22Rv1 (cell line): ENCODE data around the gene KCNJ2.

Experiments used
- H3K27ac ChIP-seq: fragments of 450-650 bp; 2 replicates; pipeline ENCODE4 v1.5.1; 2017
- ZFX ChIP-seq: fragments of 450-650 bp; IDR thresholded peaks from 2 replicates; pipeline ENCODE4 v1.6.1; 2017; ENCODE audit warnings: antibody characterized with exemption, borderline replicate concordance
- TF ChIP-seq, protein P1 (sequence below): fragments of 450-650 bp; IDR thresholded peaks from 2 replicates; pipeline ENCODE4 v1.5.1; 2017; ENCODE audit warnings: mild to moderate bottlenecking

Gene KCNJ2

DNA sequence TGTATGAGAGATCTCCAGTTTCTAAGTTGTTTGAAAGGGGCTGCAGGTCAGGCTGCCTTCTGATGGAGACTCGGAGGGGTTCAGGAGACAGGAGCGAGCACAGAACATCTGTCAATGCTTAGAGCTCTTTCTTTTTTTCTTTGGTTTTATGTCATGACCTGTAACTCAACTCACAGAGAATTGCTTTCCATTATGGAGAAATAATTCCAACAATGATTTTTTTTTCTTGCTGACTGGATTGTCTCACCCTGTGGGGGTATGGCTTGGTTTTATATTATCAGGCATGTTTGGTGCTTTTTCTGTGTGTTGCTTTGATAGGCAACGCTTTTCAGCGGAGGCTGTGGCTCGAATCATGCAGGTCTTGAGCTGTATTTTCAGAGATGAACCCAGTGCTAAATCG lies 10.7 kb upstream of the KCNJ2 start:
- H3K27ac ChIP-seq: no peak overlapping the region
- no peak for TF ChIP-seq ZFX
- TF ChIP-seq, protein P1, sequence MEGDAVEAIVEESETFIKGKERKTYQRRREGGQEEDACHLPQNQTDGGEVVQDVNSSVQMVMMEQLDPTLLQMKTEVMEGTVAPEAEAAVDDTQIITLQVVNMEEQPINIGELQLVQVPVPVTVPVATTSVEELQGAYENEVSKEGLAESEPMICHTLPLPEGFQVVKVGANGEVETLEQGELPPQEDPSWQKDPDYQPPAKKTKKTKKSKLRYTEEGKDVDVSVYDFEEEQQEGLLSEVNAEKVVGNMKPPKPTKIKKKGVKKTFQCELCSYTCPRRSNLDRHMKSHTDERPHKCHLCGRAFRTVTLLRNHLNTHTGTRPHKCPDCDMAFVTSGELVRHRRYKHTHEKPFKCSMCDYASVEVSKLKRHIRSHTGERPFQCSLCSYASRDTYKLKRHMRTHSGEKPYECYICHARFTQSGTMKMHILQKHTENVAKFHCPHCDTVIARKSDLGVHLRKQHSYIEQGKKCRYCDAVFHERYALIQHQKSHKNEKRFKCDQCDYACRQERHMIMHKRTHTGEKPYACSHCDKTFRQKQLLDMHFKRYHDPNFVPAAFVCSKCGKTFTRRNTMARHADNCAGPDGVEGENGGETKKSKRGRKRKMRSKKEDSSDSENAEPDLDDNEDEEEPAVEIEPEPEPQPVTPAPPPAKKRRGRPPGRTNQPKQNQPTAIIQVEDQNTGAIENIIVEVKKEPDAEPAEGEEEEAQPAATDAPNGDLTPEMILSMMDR: no peak

DNA sequence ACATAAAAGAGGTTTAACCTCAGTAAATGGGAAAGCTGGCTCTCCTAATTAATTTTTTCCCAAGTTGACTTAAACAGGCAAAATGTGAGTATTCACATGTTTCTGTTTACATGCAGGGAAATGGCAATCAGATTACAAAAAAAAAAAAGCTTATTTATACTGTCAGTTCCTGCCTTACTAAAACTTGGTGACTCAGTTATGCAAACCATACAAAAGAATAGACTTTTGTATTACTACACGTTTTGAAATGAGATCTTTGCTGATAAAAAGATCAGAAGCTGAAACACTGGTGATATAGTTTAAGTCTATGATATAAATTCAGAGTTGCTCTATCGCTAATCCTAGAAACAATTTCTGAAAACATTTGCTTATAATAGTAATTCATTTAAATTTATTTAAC lies 9.4 kb upstream of the KCNJ2 start:
- H3K27ac ChIP-seq: no peak overlapping the region
- TF ChIP-seq, protein P1: no peak

DNA sequence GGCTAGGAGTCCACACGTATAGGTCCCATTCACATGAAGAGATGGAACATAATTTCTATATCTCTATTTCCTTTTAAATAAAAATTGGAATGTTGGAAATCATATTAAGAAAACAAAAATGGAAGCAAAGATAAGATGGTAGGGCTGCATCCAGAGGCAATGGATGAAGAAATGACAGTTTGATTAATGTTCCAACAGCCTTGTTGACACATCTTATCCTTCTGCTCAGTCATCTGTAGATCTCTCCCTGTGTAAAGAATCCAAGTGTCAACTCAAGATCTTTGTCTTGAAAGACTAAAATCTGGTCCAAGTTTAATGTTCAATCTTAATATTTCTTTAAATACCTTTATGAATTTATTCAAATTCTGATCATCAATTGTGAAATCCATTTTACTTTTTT lies 7.8 kb upstream of the KCNJ2 start:
- no peak overlapping the region for H3K27ac ChIP-seq
- TF ChIP-seq, protein P1: no peak
- TF ChIP-seq ZFX: no peak

DNA sequence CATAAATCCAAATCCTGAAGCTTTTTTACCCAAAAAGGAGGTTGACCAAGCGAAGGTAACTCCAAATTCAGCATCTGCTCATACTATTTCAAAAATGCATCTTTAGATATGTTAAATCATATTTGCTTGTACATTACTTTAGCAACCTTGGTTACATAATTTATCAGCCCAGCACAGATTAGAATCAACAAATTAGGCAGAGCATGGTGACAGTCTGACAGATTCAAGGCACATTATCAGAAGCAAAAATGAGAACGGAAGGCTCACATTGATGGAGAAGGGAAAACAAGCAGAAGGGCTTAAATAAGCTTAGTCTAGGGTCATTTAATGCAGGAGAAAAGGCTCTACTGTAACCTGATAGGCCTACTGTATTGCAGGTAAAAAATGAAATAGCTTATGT lies 3.9 kb upstream of the KCNJ2 start:
- no peak for TF ChIP-seq ZFX
- TF ChIP-seq, protein P1: no peak
- H3K27ac ChIP-seq: no peak overlapping the region

DNA sequence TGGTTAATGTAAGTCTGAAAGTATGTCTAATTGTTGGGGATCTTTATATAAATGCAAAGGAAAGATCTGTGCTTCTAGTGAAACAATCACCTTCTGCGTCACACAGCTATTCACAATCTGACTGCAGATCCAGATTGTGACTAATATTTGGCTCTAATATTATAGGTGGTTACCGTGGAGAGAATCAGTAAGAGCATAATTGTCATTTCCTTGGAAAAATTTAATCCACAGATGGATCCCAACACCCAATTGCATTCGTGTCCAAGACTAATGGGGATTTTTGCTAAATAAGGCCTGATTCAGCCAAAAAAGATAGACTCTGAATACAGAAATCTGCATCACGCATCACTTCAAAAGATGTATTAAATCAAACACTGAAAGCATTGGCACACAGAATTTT lies 2.7 kb upstream of the KCNJ2 start:
- no peak overlapping the region for H3K27ac ChIP-seq

DNA sequence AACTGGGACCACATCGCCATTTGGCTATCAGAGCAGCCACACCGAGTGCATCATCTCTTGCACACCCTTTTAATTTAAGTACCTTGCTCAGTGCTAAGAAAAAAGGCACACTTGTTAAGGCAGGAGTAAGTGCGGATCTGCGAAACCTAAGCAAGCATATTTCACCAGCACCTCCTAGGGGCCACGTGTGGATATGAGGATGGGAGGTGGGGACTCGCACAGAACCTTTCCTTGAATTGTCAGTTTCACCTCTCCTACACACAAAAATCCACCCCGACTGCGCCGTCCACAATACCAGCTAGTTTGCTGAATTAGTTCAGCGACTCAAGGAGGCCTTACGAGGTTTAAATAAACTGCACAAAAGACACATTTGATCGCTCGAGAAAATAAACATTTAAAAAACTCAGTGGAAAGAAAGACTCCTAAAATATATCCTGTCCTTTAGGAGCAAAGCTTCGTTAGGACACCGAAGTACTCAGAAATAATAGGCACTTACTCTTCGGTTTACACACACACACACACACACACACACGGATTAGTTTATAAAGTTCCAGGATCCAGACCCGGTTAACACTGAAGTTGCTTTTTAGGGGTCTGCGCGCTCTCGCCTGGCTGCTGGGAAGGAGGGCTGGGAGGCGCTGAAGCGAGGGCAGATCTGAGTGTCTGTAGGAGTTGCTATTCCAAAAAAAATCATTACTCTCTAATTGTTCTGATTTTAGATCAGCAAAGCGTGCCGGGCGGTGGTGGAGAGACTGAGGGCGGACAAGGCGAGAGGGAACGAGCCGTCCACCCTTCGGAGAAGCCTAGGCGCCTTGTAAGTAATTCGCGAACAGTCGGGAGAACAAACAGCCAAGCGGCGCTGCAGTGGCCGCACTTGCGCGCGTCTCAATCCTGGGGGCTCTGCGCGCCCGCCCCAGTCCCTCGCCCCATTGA lies 1.0 kb upstream of the KCNJ2 start:
- no peak for TF ChIP-seq ZFX
- TF ChIP-seq, protein P1: peak; percentile 85
- H3K27ac ChIP-seq: peak overlapping the region; percentile 56

More for the DNA sequence above, 2.7 kb upstream of the KCNJ2 start:
- no peak for TF ChIP-seq ZFX
- TF ChIP-seq, protein P1: no peak
